Activated CD4-positive, alpha-beta T cell treated with anti-CD3 and anti-CD28 coated beads for 36 hours (primary cell): ENCODE data around the gene PCDHGB1. TPM values are rescaled to one million over a fixed set of nuclear protein-coding genes. Genes with fewer than 3 reads are reported as not detected.
"Not testable (repeated sequence)": the region's sequence is repeated elsewhere in the genome, so short reads cannot be mapped to it uniquely, and the experiment has no call there.

ENCODE experiments used
- ATAC-seq: fragments of 200-7000 bp; cut with Tn5 transposase; one replicate; pipeline ENCODE4 v1.10.0; 2021; ENCODE audit warnings: mild to moderate bottlenecking, moderate library complexity
- CTCF ChIA-PET: fragments of 350-600 bp; sonication (Branson Sonifier 250); formaldehyde crosslinking; loops from one replicate; lab custom pipeline; 2021; ENCODE audit warnings: antibody characterized with exemption; lab: Charles Lee
- POLR2A ChIA-PET: fragments of 350-600 bp; sonication (Branson Sonifier 250); formaldehyde crosslinking; loops from one replicate; lab custom pipeline; 2021; ENCODE audit warnings: antibody characterized with exemption, inconsistent platforms; lab: Charles Lee
- DNase-seq: peaks from one replicate; pipeline ENCODE4 v3.0.0-alpha.2; 2020
- H3K27ac Mint-ChIP-seq: one replicate; pipeline ENCODE4 v1.8.0; 2021; ENCODE audit warnings: mixed read lengths
- H3K27me3 Mint-ChIP-seq: one replicate; pipeline ENCODE4 v1.8.0; 2021; ENCODE audit warnings: mixed read lengths
- H3K36me3 Mint-ChIP-seq: one replicate; pipeline ENCODE4 v1.8.0; 2021; ENCODE audit warnings: low read depth, mixed read lengths
- H3K4me1 Mint-ChIP-seq: one replicate; pipeline ENCODE4 v1.8.0; 2021; ENCODE audit warnings: mixed read lengths
- H3K4me3 Mint-ChIP-seq: one replicate; pipeline ENCODE4 v1.8.0; 2021; ENCODE audit warnings: mild to moderate bottlenecking, moderate library complexity, mixed read lengths
- H3K9me3 Mint-ChIP-seq: one replicate; pipeline ENCODE4 v1.8.0; 2021; ENCODE audit warnings: low read depth, mixed read lengths
- intact Hi-C, 2 experiments: fragments of 100-400 bp; cut with DNase I in 1 of 2; cut with micrococcal nuclease in 1 of 2; formaldehyde crosslinking; loops; one replicate each; pipeline versions ENCODE4 v1.14.2 to v1.15.1; 2022 to 2024; cut with DNase I, micrococcal nuclease
- total RNA-seq, 2 experiments: library from RNA; stranded (reverse); gene quantifications; one replicate each; pipeline ENCODE4 v1.2.3, GENCODE V29; 2021

The PCDHGB1 gene
- total RNA-seq, 2 experiments from 2014 or later, result not detected

GRCh38 chr5:141345327-141345726, 4.6 kb upstream of the PCDHGB1 start:
- POLR2A ChIA-PET, result no interaction called here
- ATAC-seq, result no peak
- intact Hi-C loops, result loop anchor here in 1 of 2 experiments (10.0 kb wide), 1 partner anchor 241 kb away; the partner anchor contains the start of gene PCDHB3
- CTCF ChIA-PET, result interaction anchor here (2.2 kb wide), 1 partner anchor 15 kb away, joined by 6 read pairs; the partner anchor contains the start of gene PCDHGA1
- H3K9me3 Mint-ChIP-seq, result peaks cover 31% of the 10 kb centered on the region
- peaks cover 23% of the 10 kb centered on the region for H3K36me3 Mint-ChIP-seq
- no peak overlapping the region for H3K4me3 Mint-ChIP-seq
- no peak for DNase-seq
- H3K27me3 Mint-ChIP-seq, result peaks cover 60% of the 10 kb centered on the region
- H3K27ac Mint-ChIP-seq, result no peak overlapping the region
- no peaks in the 10 kb centered on the region for H3K4me1 Mint-ChIP-seq

DNA sequence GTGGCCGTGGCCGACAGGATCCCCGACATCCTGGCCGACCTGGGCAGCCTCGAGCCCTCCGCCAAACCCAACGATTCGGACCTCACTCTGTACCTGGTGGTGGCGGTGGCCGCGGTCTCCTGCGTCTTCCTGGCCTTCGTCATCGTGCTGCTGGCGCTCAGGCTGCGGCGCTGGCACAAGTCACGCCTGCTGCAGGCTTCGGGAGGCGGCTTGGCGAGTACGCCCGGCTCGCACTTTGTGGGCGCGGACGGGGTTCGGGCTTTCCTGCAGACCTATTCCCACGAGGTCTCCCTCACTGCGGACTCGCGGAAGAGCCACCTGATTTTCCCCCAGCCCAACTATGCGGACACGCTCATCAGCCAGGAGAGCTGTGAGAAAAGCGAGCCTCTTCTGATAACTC, 3.9 kb upstream of the PCDHGB1 start:
- ATAC-seq, H3K4me3 Mint-ChIP-seq, H3K4me1 Mint-ChIP-seq, H3K27ac Mint-ChIP-seq, POLR2A ChIA-PET, DNase-seq: not testable (repeated sequence)
- peaks cover 31% of the 10 kb centered on the region for H3K9me3 Mint-ChIP-seq
- peaks cover 64% of the 10 kb centered on the region for H3K27me3 Mint-ChIP-seq
- peaks cover 23% of the 10 kb centered on the region for H3K36me3 Mint-ChIP-seq
- CTCF ChIA-PET, result interaction anchor here (0.6 kb wide), 1 partner anchor 221 kb away, joined by 4 read pairs; no protein-coding TSS in a partner anchor
- intact Hi-C loops, result loop anchor here in 1 of 2 experiments (10.0 kb wide), 1 partner anchor 241 kb away; the partner anchor contains the start of gene PCDHB3

GRCh38 chr5:141351591-141351990, 1.7 kb downstream of the PCDHGB1 start:
- Mint-ChIP-seq H3K27me3 (peaks cover 65% of the 10 kb centered on the region), H3K4me1 (no peaks in the 10 kb centered on the region), H3K4me3 (no peak overlapping the region), H3K9me3 (peaks cover 14% of the 10 kb centered on the region), H3K27ac (no peak overlapping the region), H3K36me3 (peaks cover 8% of the 10 kb centered on the region)
- intact Hi-C loops, result no loop called here
- CTCF ChIA-PET, result interaction anchor here (0.6 kb wide), 1 partner anchor 159 kb away, joined by 3 read pairs; the partner anchor contains the start of gene PCDHB10
- POLR2A ChIA-PET, result no interaction called here
- DNase-seq (no peak), ATAC-seq (no peak)

GRCh38 chr5:141354900-141355469, 5.1 kb downstream of the PCDHGB1 start, which contains the start of gene PCDHGA4:
Gene PCDHGA4, plus strand, starts transcription at chr5:141355021. Its CDS starts 87 bp downstream, at chr5:141355108.
- Mint-ChIP-seq H3K27me3 (peaks cover 68% of the 10 kb centered on the region), H3K27ac (no peak within 1 kb of the TSS), H3K4me3 (peak within 1 kb of the TSS; percentile 37), H3K9me3 (peaks cover 11% of the 10 kb centered on the region), H3K4me1 (peaks cover 2% of the 10 kb centered on the region), H3K36me3 (peaks cover 9% of the 10 kb centered on the region)
- ATAC-seq, result no peak
- DNase-seq, result no peak
- ChIA-PET CTCF (interaction anchor here (0.8 to 2.0 kb wide), 11 partner anchors 9 to 203 kb away, joined by 3 to 8 read pairs (median 4); partner anchors contain the start of genes PCDHGA12, PCDHGA5, PCDHGB3 and TAF7), POLR2A (no interaction called here)
- intact Hi-C loops, result no loop called here

- intact Hi-C loops, result no loop called here
Observed at GRCh38 chr5:141355641-141356040, 5.7 kb downstream of the PCDHGB1 start.

DNA sequence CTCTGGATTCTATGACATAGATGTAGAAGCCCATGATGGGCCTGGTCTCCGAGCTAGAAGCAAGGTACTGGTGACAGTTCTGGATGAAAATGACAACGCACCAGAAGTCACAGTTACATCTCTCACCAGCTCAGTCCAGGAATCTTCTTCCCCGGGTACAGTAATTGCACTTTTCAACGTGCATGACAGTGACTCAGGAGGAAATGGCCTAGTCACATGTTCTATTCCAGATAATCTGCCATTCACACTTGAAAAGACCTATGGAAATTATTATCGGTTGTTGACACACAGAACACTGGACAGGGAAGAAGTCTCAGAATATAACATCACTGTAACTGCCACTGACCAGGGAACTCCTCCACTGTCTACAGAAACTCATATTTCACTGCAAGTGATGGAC, 6.2 kb downstream of the PCDHGB1 start:
- Mint-ChIP-seq H3K4me3 (no peak overlapping the region), H3K27me3 (peaks cover 70% of the 10 kb centered on the region), H3K36me3 (peaks cover 17% of the 10 kb centered on the region), H3K9me3 (peaks cover 19% of the 10 kb centered on the region), H3K27ac (no peak overlapping the region), H3K4me1 (peaks cover 2% of the 10 kb centered on the region)
- intact Hi-C loops, result no loop called here
- POLR2A ChIA-PET, result no interaction called here
- CTCF ChIA-PET, result interaction anchor here (0.6 to 2.0 kb wide), 9 partner anchors 22 to 208 kb away, joined by 3 to 8 read pairs (median 5); partner anchors contain the start of genes PCDHGA12 and TAF7
- DNase-seq (no peak), ATAC-seq (no peak)

More at GRCh38 chr5:141355641-141356040, 5.7 kb downstream of the PCDHGB1 start:
- DNase-seq (no peak), ATAC-seq (no peak)
- Mint-ChIP-seq H3K27me3 (peaks cover 70% of the 10 kb centered on the region), H3K9me3 (peaks cover 17% of the 10 kb centered on the region), H3K4me1 (peaks cover 2% of the 10 kb centered on the region), H3K27ac (no peak overlapping the region), H3K36me3 (peaks cover 12% of the 10 kb centered on the region), H3K4me3 (peak overlapping the region; percentile 37)
- CTCF ChIA-PET, result interaction anchor here (0.8 to 2.0 kb wide), 10 partner anchors 8 to 209 kb away, joined by 3 to 8 read pairs (median 4); partner anchors contain the start of genes PCDHGA12, PCDHGA5 and TAF7
- POLR2A ChIA-PET, result no interaction called here

- Mint-ChIP-seq H3K36me3 (peaks cover 19% of the 10 kb centered on the region), H3K4me1 (peaks cover 2% of the 10 kb centered on the region), H3K9me3 (peaks cover 22% of the 10 kb centered on the region), H3K27me3 (peaks cover 70% of the 10 kb centered on the region), H3K4me3 (no peak overlapping the region), H3K27ac (no peak overlapping the region)
- ATAC-seq (no peak), DNase-seq (no peak)
- CTCF ChIA-PET, result interaction anchor here (0.6 to 1.5 kb wide), 2 partner anchors 63 to 207 kb away, joined by 3 to 5 read pairs; no protein-coding TSS in a partner anchor
- intact Hi-C loops, result no loop called here
- POLR2A ChIA-PET, result no interaction called here
Observed at GRCh38 chr5:141356950-141357349, 7.1 kb downstream of the PCDHGB1 start.

DNA sequence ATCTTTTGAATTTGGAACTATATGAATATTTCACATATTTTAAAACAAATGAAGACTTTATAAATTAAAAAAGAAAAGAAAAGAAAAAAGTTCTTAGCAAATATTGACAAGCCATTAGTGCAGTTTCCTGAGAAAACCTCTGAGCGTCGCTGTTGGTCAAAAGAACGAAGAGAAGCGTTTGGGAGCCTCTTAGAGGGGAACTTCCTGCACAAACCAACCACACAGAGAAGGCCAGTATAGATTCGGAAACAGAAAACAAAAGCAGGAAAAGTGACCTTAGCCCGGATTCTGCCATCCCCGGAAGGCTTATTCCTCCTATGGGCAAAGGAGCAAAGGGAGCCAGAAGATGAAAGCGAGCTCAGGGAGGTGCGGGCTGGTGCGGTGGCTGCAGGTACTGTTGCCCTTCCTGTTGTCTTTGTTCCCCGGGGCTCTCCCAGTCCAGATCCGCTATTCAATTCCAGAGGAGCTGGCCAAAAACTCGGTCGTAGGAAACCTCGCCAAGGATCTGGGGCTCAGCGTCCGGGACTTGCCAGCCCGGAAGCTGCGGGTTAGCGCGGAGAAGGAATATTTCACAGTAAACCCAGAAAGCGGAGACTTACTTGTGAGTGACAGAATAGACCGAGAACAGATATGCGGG, 10.0 kb downstream of the PCDHGB1 start, which contains the start of gene PCDHGB2:
Gene PCDHGB2 (plus strand): TSS at position 205 of the 637 bp plus-strand sequence. CDS start 142 bp downstream, at position 347.
- peak within 1 kb of the TSS; percentile 61 for H3K4me3 Mint-ChIP-seq
- peaks cover 76% of the 10 kb centered on the region for H3K27me3 Mint-ChIP-seq
- ChIA-PET CTCF (interaction anchor here (1.0 to 2.4 kb wide), 5 partner anchors 10 to 204 kb away, joined by 3 to 6 read pairs (median 4); partner anchors contain the start of gene PCDHGA12), POLR2A (no interaction called here)
- peaks cover 2% of the 10 kb centered on the region for H3K4me1 Mint-ChIP-seq
- peaks cover 32% of the 10 kb centered on the region for H3K9me3 Mint-ChIP-seq
- DNase-seq (no peak), ATAC-seq (peak; percentile 19)
- H3K36me3 Mint-ChIP-seq, result peaks cover 26% of the 10 kb centered on the region
- H3K27ac Mint-ChIP-seq, result no peak within 1 kb of the TSS
- intact Hi-C loops, result loop anchor here (5.0 to 10.0 kb wide), 5 partner anchors 115 to 565 kb away; partner anchors contain the start of genes PCDHA12 (in 1 of the 2), PCDHA2 (in 1 of the 2), PCDHA8 (in 1 of the 2) and PCDHA9 (in 1 of the 2)

- ChIA-PET POLR2A (no interaction called here), CTCF (interaction anchor here (1.1 kb wide), 1 partner anchor 25 kb away, joined by 3 read pairs; no protein-coding TSS in a partner anchor)
- peaks cover 34% of the 10 kb centered on the region for H3K36me3 Mint-ChIP-seq
- H3K27me3 Mint-ChIP-seq, result peaks cover 80% of the 10 kb centered on the region
- H3K4me3 Mint-ChIP-seq, result no peak overlapping the region
- H3K27ac Mint-ChIP-seq, result no peak overlapping the region
- ATAC-seq (no peak), DNase-seq (no peak)
- peaks cover 38% of the 10 kb centered on the region for H3K9me3 Mint-ChIP-seq
- peaks cover 2% of the 10 kb centered on the region for H3K4me1 Mint-ChIP-seq
- intact Hi-C loops, result loop anchor here (5.0 to 10.0 kb wide), 5 partner anchors 116 to 566 kb away; partner anchors contain the start of genes PCDHA12 (in 1 of the 2), PCDHA2 (in 1 of the 2), PCDHA8 (in 1 of the 2) and PCDHA9 (in 1 of the 2)
Observed at GRCh38 chr5:141360685-141361084, 10.8 kb downstream of the PCDHGB1 start.

- peaks cover 2% of the 10 kb centered on the region for H3K4me1 Mint-ChIP-seq
- intact Hi-C loops, result loop anchor here (1.0 to 10.0 kb wide), 6 partner anchors 12 to 568 kb away; partner anchors contain the start of genes PCDHA12 (in 1 of the 2), PCDHA2 (in 1 of the 2), PCDHA8 (in 1 of the 2) and PCDHA9 (in 1 of the 2)
- peaks cover 40% of the 10 kb centered on the region for H3K9me3 Mint-ChIP-seq
- no peak overlapping the region for H3K4me3 Mint-ChIP-seq
- ChIA-PET CTCF (interaction anchor here (0.5 to 1.0 kb wide), 3 partner anchors 150 to 1429 kb away, joined by 3 read pairs; no protein-coding TSS in a partner anchor), POLR2A (no interaction called here)
- DNase-seq, result no peak
- peaks cover 38% of the 10 kb centered on the region for H3K36me3 Mint-ChIP-seq
- H3K27ac Mint-ChIP-seq, result no peak overlapping the region
- ATAC-seq, result no peak
- H3K27me3 Mint-ChIP-seq, result peaks cover 73% of the 10 kb centered on the region
Observed at GRCh38 chr5:141362719-141363118, 12.8 kb downstream of the PCDHGB1 start.
